Activated T-helper 1 cell treated with Interleukin-2 at 50 U/mL for 16 hours (primary cell): ENCODE results near the gene SH3BGRL2.

ENCODE experiments used
- DNase-seq: peaks from one replicate; pipeline ENCODE4 v3.0.0-alpha.2; 2020; ENCODE audit warnings: low read depth

SH3BGRL2 gene

DNA sequence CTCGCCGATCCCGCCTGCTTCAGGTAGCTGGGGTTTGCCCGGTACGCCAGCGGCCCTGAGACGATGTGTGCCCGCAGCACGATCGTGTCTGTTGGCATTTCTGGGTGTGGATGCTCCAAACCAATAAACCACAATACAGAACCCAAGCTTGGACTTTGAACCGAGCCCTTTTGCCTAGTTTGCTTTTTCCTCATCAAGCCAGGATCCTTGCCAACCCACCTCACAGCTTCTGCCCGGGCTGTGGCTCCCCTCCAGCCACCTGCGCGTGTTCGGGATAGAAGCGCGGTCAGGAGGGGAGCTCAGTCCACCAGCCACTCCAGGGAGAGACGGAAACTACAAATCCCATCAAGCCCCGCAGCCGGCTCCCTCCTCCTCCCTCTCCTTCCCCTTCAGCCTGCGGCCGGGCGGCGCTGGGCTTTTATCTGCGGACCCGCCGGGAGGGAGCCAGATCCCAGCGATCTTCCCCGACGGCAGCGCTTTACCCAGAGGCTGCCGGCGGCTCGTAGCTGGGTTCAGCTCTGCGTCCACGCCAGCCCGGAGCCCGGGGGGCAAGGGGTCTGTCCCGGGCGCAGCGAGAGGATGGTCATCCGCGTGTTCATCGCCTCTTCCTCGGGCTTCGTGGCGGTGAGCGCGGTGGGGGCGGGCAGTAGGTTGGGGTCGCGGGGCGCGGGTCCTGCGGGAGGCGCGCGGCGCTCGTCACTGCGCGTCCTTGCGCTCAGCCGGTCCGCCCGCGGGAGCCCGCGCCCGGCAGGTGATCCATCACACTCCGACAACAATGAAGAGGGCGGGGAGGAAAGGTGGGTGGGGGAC, at the start of gene SH3BGRL2:
SH3BGRL2 (plus strand) TSS at position 447 of the 810 bp plus-strand sequence; CDS start at position 580, 133 bp downstream.
- no peak for DNase-seq

DNA sequence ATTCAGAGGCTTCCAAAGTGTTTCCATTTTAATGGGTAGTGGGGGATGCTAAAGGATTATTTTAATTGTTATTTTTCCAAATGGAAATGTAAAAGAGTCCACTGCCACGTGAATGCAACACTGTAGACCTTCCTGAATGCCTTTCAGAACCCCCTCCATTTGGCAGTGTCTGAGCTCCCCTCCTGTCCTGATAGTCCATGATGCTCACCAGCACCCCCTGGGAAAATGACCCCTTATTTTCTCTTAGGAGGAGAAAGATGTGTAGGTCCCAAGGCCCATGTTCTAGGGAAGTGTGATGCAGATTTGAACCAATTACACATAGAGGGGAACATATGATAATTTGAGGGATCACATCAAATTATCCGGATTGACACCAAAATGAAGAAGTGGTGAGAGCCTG, 46.8 kb upstream of the SH3BGRL2 start:
- DNase-seq, result no peak

DNA sequence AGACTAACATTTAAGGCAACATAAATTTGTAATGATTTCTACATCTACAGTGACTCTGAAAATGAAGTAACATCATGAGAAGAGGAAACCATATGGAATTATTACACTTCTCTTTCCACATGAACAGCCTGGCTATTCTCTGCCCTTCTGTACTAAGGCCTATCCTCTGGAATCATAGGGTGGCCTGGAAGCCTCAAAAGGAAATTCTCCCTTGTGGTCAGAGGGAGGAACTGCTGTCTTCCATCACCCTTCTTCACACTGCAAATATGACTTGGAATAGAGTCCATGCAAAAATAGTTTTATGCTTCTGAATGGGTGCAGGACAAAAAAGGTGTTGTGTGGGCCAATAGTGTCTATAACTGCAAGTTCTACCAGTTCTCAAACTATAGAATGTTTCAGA, 44.6 kb upstream of the SH3BGRL2 start:
- DNase-seq, result no peak

DNA sequence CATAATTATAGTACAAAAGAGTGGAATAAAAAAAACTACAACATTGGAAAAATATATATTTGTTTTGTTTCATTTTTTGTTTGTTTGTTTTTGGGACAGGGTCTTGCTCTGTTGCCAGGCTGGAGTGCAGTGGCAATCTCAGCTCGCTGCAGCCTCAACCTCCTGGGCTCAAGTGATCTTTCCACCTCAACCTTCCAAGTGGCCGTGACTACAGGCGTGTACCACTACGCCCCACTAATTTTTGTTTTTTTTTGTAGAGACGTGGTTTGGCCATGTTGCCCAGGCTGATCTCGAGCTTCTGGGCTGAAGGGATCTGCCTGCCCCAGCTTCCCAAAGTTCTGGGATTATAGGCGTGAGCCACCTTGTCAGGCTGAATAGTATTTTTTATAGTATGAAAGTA, 41.4 kb upstream of the SH3BGRL2 start:
- no peak for DNase-seq

DNA sequence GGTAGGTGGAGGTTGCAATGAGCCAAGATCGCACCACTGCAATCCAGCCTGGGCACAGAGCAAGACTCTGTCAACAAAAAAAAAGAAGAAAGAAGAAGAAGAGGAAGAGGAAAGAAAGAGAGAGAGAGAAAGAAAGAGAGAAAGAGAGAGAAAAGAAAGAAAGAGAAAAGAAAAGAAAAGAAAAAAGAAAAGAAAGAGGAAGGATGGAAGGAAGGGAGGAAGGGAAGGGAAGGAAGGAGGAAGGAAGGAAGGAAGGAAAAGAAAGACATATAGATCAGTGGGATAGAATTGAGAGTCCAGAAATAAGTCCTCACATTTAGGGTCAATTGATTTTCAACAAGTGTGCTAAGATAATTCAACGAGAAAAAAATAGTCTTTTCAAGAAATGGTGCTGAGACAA, 34.0 kb upstream of the SH3BGRL2 start:
- no peak for DNase-seq

DNA sequence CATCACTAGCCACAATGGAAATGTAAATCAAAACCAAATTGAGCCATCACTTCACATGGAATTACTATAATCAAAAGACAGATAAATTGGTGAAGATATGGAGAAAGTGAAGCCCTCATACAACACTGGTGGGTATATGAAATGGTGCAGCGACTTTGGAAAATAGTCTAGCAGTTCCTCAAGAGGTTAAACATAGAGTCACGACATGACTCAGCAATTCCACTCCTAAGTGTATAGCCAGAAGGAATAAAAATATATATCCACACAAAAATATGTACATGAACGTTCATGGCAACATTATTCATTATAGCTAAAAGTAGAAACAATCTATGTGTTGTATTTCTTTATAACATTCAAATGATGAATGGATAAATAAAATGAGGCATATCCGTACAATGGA, 33.1 kb upstream of the SH3BGRL2 start:
- DNase-seq, result no peak

DNA sequence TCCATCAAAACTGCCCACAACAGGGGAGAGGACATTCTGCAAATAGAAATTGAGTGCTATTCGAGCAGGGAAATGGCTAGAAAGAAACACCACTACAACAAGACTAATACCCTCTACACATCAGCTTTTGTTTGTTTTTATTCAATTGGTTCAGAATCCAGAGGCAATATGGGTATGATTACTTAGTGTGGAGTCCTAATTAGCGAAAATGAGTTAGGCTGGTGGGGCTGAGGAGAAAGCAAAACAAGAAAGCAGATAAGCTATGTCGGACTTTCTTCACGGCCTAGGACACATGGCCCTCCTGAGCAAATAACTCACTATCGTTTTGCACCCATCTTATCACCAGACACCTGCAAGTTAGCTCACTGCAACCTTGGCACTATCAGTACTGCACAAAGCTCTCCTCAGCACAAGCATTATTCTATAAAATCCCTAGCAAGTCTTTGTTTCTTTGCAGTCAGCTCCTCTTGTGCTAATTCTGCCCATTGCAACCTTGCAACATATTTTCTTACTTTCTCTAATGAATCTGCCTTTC, 31.3 kb upstream of the SH3BGRL2 start:
- DNase-seq, result no peak

DNA sequence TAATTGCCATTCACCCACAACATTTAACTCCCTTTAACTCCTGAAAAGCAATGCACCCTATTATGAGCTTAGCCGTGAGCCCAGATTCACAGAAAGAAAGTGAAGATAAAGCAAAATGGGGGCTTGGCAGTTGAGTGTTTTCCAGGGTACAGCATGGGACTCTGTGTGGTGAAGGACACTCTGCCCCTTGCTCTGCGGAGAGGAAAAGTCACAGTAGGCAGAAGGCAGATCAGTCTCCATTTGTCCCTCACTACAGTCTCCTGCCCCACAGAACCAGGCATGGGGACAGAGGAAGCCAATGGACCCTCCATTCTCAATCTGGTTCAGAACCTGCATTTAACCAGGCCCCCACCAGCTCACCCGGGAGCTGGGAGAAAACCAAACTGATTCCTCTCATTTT, 30.8 kb upstream of the SH3BGRL2 start:
- no peak for DNase-seq

DNA sequence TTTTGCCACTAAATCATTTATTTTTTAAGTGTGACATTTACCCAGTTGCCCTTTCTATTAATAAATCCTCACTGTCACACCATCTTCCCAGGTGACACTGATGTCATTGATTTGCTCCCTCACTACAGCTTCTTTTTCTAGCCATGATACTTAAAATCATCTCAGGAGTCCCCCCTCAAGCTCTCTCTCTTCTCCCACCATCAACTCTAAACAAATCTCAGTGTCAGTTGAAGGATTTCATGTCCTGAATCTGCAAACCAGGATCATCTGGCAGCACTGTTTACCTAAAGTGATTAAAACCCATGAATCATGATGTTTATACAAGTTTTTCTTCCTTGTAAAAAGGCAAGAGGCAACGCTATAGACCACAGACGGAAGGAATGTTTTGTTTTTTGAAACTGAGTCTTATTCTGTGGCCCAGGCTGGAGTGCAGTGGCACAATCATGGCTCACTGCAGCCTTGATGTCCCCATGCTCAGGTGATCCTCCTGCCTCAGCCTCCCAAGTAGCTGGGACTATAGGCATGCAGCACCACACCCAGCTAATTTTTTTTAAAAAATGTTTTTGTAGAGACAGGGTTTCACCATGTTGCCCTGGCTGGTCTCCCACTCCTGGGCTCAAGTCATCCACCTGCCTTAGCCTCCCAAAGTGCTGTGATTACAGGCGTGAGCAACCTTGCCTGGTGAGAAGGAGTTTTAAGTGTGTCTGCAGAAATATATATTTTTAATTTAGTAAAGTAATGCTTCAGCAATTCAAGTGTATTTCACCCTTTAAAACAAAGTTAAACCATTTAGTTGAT, 30.1 kb upstream of the SH3BGRL2 start:
- no peak for DNase-seq

DNA sequence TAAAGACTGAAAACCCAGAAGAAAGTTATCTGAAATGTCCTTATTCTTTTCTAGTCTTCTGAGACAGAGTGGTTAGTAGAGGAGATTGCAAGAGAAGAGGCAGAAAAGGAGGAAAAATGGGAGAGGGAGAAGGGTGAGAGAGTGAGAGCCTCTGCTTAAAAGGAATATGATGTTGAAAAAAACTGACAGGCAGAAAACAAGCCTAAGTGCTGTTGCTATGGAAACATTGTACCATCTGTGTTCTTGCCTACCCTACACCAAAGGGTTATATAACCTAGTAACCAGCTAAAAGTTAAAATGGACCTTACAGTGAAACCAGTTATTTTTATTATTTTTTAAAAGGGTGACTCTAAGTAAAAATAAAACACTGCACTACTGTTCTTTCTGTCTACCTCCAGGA, 28.3 kb upstream of the SH3BGRL2 start:
- DNase-seq, result no peak

DNA sequence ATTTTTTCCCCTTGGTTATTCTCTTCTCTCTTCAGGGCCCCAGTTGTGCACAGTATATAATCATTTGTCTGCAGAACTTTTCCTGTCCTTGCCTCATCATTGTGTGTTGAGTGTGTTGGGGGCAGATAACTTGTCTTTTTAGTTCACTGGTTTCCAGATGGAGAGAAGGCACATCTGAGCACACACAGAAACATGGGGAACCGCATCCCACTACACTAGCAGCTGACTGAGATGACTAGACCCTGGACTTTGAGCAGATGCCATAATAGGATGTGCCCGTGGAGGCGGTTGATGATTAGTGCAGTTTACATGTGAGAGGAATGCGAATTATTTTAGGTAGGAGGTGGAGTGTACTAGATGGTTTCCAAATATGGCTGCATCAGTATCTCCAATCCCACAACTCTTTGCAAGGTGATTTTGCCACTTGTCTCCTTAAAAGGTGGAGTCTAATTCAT, 26.5 kb upstream of the SH3BGRL2 start:
- no peak for DNase-seq

DNA sequence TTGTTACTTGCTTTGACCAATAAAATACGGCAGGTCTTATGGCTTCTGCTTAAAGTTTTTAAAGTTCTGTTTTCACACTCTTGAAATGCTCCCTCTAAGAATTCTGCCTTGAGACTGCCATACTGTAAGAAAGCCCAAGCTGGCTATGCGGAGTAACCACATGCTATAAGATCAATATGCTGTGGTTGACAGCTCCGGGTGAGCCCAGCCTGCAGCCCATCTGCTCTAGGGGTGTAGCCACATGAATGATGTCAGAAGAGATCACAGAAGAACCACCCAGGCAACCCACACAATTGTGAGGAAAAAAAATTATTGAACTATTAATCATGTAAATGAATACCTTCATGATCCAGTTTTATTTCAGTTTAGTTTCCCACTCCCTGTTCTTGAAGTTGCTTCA, 26.1 kb upstream of the SH3BGRL2 start:
- no peak for DNase-seq

DNA sequence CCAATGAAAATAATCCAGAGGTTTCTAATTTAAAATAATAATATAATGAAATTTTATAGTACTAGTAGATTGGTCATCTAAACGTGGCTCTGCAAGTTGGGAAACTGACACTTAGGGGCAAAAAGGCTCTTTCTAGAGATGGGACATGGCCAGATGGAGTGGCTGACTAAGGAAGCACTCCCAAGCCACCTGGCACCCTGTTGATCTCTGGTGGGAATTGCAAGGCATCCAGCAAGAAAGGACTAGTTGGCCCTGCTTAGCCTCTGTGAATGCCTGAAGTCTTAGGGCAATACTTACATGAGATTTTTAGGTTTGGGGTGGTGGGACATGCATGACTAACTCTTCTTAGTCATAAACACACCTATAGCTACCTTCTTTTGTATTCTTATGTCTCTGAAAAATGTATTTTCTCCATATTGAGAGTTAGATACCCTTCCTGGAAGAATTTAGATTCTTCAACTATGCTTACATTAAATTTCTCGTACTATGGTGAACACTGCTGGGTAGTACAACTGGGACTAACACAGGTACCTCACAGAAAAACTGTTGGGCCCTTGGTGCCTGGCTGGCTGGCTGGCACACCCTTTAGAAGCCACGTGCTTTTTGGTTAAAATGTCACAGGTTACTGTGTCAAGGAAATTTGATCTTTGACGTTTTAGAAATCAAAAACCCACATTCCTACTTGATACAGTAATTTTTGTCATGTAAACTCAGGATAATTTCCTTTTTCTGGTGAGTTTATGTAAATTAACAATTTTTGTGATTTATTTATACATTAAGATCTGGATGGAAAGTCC, 25.0 kb upstream of the SH3BGRL2 start:
- no peak for DNase-seq

DNA sequence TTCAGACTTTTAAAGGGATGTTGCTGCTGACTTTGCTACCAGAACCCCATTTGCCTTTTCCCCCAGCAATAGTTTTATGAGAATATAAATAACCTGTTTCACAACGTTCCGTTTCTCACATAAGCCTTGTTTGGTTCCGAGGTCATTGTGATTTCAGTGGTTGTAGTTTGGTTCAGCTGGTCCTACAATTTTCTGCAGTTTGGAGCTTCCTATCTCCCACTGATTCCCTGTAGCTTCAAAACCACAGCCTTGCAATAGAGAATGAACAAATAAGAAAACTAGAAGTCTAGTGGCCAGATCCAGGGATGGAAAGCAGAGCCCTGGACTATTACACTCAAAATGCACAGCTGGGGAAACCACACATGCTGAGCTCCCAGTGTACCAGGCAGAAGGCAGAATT, 24.1 kb upstream of the SH3BGRL2 start:
- DNase-seq, result no peak

DNA sequence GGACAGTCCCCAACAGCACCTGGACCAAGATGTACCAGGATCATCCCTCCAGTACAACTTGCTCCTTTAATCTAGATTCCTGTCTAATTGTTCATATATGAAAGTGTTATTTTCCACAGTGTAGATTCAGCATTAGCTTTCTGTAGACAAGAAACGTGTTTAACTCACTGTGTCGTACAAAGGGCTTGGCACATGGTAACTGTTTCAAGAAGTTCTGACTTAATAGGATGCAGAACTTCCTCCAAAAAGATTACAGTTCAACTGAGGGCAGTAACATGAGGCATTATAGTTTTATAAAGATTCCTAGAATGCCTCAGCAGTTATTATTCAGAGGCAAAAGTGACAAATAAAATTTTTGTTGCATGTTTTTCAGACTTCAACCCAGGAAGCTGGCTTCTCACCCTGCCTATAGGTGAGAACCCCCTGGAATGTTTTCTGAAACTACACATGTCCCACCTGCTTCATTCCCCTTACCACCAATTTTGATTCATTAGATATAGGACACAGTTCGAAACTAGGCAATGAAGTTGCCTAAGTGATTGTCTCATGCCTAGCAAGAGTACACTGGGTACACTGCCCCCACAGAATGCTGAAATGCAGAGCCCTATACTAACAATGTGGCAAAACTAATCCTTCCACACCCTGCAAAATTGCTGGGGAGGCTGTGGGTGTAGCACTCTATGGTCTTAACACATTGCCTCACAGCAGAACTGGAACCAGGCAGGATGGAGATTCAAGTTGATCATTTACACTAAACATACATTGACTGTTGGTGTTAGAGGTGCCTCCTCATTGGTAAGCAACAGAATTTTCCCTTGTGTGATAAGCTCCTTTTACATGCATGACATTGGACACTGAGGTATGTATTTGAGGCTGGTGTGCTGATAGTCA, 22.6 kb upstream of the SH3BGRL2 start:
- DNase-seq, result no peak

DNA sequence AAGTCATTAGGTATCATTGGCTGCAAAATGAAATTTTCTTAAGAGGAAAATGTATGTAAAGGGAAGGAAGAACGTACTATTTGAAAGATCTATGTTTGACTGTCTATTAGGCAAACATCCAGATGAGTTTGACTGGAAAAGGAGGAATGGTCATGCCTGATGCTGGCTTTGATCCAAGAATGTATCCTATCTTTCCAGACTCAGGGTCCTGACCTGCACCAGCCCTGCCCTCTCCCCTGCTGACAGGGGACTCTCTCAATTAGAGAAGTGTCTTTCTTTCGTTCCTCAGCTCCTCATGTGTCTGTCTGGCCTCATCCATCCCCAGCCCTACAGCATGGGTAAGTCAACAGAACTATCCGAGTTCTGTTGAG, 21.9 kb upstream of the SH3BGRL2 start:
- DNase-seq, result no peak

DNA sequence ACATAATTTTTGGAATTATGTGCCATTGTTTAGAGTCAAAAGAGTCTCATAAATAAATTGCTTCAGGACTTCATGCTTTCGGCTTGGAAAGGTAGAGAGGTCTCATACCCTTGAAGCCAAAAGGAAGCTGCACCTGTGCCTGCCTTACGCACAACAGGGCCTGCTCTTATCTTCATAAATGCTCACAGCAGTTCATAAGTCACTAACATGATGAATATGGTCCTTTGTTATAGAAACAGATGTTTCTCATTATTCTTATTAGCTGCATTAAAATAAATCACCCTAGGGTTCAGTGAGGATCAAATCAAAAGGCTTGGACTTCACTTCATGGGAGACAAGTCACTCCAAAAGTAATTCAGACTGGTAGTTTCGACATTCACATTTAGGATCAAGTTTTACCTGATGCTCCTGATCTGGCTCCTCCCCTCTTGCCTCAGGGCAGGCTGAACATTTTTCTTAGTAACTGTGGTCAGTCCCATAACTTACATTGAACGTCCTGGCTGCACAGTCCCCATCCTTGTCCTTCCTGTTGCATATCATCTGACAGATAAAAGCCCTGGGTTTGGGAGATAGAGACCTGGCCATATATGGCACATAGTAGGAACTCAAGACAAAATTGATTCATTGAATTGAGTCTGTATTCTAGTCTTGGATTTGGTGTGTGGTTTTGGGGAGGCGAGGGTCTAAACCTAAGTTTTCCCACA, 20.7 kb upstream of the SH3BGRL2 start:
- DNase-seq, result no peak

DNA sequence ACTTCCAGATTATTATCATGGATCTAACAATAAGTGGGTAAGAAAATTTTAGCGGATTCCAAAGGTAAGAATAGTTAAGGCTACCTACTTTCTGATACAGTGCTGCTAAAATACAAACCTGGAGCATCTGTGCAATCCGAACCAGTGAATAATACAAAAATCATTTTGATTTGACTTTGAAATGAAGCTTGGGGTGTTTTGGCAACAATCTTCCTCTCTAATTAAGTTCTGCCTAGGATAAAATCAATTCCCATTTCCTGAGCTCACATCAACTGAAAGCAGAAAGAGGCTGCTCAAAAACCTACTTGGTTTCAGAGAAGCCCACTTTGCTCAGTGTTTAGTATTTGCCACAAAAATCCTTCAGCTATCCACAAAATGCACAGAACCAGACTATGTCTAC, 18.7 kb upstream of the SH3BGRL2 start:
- DNase-seq, result no peak

DNA sequence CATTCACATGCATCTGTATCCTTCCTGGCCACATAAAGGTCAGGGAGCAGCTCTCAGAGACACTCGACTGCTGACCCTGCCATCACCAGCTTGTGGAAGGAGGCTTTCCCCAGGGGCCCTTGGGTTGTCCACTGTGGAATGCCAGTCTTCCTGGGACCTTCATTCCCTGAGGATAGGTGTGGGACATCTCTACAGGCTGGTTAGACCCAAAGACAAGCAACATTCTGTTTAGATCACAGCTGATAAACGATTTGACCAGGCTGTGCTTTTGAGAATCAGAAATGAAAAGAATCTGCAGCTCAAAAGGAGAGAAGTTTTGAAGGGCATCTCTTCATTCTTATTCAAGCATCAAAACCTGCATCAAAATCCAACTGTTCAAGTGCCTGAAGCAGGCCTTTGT, 18.2 kb upstream of the SH3BGRL2 start:
- DNase-seq, result no peak

DNA sequence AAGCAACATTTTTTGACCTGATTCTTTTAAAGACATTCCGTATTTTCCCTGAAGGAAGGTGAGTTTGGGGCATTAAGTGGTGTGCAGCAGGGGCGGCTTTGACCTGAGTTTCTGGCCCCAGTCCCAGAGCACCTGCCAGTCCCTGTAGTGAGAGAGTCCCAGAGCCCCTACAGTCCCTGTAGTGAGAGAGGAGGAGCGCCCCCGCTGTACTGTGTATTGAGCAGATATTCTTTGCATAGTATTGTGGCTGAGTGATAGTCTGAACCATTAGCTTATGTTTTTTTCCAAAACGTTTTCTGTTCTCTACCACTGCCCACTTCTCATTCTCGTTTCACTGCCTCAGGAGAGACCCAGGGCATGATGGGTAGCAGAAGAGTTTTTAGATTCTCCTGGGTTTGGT, 17.2 kb upstream of the SH3BGRL2 start:
- DNase-seq, result no peak
